GM18870 (cell line): ENCODE results near the gene SEH1L.
"Not testable (repeated sequence)": the region's sequence is repeated elsewhere in the genome, so short reads cannot be mapped to it uniquely, and the experiment has no call there.

Experiments
- ATAC-seq: cut with Tn5 transposase; IDR thresholded peaks from one replicate; pipeline ENCODE4 v1.9.1; 2021; ENCODE audit warnings: moderate library complexity; ENCODE audit not compliant: unreplicated experiment

The SEH1L gene

DNA sequence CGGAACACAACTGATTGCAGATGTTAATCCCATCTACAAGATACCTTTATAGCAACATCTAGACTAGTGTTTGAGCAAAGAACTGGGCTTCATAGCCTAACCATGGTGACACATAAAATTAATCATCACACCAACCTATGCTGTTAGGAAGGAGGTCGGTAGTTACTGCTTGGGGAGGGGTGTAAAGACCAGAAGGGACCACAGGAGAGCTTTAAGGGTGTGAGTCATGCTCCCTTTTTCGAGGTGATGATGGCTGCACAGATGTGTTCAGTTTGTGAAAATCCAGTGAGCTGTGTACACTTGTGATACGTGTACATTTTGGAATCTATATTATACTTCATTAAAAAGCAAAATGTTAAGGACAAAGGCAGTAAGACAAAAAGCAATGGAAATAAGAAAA lies 4.6 kb upstream of the SEH1L start:
- no peak for ATAC-seq

DNA sequence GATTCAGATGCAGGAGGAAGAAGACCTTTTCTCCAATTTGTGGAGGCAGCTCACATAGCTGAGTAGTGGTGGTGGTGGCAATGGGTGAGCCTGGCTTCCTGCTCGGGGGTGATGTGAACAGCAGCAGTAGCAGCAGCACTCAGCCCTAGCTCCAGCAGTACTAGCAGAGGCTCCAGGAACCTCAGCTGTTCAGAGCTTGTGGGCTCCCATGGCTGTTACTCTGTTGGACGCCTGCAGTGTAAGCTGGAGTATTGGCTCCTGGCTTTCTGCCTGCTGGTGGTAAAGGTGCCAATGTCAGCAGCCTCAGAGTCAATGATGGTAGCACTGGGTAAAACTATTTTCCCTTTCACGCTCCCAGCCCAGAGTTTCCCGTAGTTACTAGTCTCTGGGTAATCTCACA lies 3.1 kb upstream of the SEH1L start:
- ATAC-seq = no peak

DNA sequence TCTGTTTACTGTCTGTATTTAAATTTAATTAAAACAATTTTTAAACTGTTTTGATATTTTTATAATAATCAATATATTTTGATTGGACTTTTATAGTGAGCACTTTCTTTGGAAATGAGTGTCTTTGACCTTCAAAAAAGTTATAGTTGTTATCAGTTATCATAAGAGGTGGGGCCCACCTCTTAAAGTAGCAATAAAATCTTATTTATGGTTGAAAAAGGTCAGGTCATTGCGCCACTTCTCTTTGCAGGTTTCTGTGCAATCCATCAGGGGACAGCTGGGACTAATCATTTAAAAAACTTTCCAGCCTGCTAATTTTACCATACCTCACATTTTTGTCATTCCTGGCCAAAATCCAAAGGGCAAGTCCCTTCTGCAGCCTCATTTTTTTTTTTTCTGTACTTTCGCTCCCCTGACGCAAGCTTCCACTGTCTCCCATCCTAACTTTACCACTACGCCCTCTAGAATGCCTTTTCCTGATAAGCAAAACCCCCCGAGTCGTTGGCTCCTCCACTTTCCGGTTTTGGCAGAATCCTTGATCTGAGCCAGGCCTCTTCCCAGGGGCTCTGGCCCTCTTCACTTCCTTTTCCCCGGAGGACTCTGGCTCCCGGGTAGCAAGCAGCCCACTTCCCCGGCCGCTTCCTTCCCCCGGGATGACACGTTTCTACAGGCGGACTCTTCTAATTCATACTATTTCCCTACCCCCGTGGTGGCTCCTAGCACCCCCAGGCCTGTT lies 1.1 kb upstream of the SEH1L start:
- ATAC-seq = no peak

DNA sequence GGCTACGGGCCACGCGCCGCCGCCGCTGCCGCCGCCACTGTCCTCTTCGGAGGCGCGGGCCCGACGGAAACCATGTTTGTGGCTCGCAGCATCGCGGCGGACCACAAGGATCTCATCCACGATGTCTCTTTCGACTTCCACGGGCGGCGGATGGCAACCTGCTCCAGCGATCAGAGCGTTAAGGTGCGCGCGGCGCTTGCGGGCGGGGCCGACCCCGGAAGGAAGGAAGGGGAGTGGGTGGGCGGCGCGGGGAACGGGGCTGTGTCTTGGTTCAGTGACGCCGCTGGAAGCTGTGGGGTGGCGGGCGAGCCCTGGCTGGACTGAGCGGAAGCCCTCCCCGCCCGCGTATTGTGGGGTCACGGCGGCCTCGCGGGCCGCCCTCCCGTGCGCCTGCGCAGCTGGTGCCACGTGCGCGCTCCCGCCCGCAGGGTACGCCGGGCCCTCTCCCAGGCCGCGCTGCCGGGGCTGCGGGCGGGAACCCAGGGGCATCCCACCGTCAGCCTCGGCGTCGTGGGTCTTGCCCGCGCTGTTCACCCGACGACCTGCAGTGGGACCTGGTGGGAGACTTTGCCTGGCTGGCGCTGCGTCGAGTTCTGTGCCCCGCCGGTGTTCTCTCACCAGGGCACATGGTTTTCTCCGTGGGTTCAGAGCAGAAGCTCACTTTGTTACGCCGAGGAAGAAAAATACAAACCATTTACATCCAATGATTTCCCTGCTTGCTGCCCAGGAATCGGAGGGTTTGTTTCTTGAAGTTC lies 416 bp downstream of the SEH1L start:
- ATAC-seq = peak; percentile 65

DNA sequence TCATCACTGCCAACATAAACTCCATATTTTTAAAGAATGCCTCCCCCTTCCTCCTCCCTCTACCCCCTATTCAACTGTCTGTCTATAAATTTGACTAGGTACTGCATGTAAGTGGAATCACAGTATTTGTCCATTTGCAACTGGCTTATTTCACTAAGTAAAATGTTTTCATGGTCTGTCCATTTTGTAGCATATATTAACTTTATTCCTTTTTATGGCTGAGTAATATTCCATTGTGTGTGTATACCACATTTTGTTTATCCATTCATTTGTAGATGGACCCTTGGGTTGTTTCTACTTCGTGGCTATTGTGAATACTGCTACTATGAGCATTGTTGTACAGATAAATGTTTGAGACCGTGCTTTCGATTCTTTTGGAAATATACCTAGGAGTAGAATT lies 10.7 kb downstream of the SEH1L start:
- ATAC-seq = no peak

DNA sequence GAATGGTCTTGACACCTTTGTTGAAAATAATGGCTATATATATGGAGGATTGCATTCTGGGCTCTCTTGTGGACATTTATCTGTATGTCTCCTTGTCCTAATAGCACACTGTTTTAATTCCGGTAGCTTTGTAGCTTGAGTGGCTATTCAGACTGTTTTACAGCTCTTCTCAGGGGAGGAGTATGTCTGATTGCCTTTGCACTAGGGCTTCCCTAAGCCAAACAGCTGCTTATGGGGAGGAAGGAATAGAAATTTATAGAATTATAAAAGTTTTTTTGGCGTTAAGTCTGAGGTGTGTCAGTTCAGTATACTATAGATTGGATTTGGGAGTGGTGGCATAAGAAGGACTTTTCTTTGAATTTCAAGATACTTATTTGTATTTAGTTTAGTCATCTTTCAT lies 12.6 kb downstream of the SEH1L start:
- no peak for ATAC-seq

DNA sequence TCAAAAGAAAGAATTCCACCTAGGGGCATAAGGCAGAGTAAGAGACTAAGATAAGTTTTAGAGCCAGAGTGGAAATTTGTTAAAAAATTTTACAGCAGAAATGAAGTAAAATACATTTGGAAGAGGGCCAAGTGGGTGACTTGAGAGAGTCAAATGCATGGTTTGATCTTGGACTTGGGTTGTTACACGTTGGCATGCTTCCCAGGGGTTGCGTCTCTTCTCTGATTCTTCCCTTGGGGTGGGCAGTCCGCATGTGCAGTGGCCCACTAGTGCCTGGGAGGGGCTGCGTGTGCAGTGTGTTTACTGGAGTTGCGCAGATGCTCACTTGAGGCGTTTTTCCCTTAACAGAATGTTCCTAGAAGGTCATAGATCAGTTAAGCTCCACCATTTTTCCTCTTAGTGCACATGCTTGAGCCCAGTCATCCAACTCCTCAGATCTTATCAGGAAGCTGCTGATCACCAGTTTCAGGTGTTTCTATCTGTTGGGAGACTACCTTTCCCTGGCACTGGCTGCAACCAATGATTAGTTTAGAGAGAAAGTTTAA lies 13.1 kb downstream of the SEH1L start:
- ATAC-seq = no peak

DNA sequence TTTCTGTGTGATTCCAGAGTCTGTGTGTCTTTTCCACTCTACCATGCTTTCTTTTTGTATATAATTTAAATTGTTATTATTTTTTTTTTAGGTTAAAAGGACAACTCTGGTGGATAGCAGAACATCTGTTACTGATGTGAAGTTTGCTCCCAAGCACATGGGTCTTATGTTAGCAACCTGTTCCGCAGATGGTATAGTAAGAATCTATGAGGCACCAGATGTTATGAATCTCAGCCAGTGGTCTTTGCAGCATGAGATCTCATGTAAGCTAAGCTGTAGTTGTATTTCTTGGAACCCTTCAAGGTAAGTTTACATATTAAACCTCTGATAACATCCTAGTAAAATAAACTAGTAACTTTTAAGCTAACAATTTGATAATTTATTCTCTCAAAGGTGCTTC lies 15.3 kb downstream of the SEH1L start:
- ATAC-seq = no peak

DNA sequence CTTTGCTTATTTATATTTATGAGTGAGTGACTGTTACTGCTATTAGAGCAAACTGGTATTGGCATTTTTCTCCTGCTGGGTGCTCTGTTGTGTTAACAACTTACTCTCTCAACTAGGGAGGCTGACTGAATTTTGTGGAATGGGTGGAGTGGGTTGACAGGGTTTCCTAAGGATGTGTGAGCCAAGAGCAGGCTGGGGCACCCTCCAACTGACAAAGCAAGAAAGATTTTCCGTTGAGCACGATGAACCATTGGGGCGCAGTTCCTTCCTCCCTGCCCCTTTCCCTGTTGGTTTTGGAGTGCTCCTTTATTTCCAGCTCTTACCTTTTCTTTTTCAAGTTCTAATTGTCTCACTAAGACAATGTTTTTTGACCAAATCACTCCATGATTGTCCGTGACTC lies 20.3 kb downstream of the SEH1L start:
- no peak for ATAC-seq

DNA sequence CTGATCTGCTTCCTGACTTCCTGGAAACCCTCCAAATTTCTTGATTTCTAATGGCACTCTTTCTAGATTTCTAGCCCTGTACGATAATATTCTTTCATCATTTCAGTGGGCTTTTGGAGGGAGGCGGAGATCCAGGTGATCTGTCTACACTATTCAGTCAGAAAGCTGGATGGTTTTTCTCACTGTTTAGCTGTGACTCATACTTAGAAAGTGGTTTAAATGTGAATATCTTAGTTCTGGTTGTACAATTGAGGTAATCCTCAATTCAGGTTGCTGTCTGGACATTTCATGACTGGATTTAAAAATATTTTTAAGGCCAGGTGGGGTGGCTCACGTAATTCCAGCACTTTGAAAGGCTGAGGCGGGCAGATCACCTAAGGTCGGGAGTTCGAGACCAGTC lies 20.8 kb downstream of the SEH1L start:
- ATAC-seq = no peak

DNA sequence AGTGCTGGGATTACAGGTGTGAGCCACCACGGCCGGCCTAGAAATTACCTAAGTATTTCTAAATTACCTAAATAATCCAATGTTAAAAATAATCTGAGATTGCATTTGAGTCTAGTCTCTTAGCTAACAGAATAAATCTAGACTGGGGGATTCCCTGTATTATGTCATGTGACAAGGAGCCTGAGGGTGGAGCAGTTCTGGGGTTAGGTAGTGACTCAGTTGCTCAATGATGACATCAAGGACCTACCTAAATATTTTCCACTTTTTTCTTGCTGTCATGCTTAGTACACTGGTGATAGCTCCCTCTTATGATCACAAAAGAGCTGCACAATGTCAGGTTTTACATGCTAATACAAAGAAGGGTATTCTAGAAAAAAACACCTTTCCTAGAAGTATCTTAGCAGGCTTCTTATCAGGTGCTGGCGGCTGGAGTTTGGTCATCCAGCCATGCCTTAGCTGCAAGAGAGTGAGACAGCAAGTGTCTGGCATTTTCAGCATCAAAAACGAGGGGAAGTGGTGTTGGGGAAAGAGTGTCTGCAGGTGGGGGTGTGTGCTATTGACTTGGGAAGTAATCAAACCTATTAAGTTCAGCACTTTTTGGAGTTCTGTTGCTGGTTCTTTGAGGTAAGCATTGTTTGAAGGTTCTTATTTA lies 25.9 kb downstream of the SEH1L start:
- ATAC-seq = no peak

DNA sequence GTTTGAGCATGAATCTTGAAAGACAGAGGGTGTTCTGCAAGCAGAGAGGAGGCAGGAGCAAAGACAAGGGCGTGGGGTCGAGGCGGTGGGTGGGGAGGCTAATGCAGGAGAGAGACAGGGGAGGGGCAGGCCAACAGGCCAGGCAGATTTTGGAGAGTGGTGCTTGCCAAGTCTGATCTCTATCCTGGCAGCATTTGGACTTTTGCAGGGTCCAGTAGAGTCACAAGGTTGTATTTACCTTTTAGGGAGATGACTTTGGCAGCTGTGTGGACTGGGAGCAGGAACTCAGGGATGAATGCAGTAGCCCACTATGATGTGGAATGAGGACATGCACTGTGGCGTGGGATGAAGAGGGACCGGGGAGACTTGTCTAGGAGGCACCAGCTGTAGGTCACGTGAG lies 27.7 kb downstream of the SEH1L start:
- ATAC-seq = no peak

DNA sequence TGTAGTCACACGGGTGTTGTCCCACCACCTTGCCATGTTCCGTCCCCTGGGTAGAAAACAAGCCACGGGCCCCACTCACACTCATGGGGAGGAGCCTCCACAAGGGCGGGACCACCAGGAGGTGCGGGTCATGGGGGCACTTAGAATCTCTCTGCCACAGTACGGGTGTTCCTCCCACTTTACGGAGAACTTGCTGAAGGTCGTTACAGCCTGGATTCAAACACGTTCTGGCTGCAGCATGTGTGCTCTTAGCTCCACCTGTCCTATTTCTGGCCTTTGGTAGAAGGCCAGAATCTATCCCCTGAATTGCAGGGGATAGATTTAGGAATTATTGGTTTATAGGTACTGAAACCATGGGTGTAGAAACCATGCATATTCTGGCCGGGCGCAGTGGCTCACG lies 28.5 kb downstream of the SEH1L start:
- ATAC-seq = no peak

DNA sequence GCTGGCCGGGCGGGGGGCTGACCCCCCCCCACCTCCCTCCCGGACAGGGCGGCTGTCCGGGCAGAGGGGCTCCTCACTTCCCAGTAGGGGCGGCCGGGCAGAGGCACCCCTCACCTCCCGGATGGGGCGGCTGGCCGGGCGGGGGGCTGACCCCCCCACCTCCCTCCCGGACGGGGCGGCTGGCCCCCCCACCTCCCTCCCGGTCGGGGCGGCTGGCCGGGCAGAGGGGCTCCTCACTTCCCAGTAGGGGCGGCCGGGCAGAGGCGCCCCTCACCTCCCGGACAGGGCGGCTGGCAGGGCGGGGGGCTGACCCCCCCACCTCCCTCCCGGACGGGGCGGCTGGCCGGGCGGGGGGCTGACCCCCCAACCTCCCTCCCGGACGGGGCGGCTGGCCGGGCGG lies 32.3 kb downstream of the SEH1L start:
- not testable (repeated sequence) for ATAC-seq

DNA sequence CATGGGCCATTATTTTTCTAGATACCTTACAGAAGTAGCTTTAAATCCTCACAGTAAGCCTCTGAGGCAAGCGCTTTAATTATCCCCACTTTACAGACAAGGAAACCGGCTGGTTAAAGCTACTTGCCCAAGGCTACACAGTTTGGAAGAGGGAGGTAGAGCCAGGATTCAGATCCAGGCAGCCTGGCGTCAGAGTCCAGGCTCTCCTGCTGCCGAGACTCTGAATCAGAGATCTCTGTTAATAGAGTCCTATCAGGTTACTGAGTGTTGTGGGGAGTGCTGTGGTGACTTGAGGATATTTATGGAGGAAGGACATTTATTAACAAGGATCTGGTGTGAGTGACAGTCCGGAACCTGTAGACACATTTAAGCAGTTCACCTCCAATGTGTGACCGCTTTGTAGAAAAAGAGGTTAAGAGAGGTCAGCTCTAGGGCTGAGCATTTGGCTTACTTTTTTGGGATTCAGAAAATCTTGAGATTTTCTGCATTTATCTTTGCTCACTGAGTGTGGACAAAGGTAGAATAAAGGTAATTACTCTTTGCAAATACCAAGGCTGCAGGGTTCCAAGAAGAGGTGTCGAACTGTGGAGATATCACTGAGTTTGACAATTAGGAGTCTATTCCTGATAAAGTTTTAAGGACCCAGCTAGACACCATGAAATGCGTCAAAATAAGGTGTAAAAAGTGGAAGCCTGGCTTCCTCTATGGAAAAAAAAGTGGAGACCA lies 41.7 kb downstream of the SEH1L start:
- ATAC-seq = no peak

DNA sequence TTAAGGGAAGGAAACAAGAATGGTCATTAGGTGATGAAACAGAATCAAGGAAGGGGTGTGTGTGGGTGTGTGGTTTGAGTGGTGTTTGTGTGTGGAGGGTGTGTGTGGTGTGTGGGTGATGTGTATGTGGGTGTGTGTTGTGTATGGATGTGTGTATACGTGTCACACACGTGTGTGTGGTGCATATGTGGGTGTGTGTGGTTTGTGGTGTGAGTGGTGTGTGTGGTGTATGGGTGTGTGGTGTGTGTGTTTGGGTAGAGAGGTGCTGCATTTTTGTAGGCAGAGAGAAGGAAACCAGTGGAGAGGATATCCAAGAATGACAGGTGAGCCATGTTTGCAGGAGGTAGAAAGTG lies 42.3 kb downstream of the SEH1L start:
- no peak for ATAC-seq

DNA sequence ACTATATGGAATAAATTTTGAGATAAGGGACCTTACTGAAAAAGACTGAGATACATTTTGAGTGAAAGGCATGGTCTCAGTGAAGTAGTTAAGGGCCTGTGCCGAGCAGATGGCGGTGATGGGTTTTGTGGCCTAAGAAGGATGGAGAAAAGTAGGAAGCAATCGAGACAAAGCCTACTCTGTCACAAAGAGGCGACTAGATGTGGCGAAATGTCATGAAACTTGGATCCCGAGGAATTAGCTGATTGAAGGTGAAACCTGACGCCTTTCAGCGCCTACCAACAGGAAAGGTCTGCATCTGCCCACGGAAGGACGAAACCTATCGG lies 42.8 kb downstream of the SEH1L start:
- ATAC-seq = no peak

DNA sequence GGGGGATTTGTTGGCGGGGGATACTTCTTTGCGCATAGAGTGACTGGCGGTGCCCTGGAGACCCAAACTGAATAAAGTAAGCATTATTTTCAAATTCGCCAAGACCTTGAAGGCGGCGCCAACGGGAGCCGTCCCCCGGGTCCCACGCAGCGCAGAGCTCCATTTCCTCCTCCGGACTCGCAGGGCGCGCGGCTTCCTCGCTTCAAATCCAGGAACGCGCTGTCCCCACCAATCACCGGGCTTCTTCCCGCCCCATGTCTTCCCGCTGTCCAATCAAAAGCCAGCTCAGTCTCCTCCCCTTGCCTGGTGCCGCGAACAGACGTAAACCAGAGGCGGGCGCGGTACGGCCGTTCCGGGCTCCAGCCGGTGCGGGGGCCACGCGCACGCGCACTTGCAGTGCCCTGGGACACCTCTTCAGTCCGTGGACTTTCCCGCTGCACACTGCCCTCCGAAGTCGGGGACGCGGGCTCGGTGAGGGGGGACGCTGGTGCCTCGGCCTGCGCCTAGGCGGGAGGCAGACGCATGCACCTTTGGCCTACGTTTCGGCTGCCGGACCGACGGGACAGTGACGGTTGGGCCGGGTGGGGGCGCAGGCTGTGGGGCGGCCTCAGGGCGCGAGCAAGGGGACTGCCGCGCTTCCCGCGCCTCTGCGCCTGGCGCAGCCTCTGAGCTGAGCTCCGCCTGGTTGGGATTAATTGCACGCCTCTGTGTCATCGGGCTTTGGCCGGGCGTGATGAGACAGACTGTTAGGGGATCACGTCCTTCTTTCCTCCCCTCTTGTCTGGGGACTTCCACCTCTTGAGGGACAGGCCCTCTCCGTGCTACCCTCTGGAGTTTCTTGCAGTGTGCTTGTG lies 43.4 kb downstream of the SEH1L start, which contains the start of gene CEP192:
Gene CEP192 (plus strand): TSS at position 396 of the 854 bp plus-strand sequence. CDS start 8,063 bp downstream, outside the sequence.
- peak; percentile 77 for ATAC-seq

DNA sequence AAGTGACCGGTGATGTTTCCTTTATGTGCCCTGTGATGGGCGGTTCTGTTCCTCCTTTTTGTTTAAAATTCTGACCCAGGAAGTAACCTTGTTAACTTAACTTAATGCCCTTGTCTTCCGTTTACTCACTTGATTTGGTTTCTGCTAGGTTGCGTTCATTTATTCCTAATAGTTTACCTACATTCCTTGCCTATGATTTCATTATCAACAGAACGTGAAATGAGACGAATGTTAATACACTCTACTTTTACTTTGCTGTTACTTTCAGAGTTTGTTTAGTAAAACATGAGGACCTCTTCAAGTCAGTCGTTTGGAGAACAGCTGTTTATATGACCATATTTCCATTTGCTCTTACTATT lies 44.0 kb downstream of the SEH1L start:
- no peak for ATAC-seq

DNA sequence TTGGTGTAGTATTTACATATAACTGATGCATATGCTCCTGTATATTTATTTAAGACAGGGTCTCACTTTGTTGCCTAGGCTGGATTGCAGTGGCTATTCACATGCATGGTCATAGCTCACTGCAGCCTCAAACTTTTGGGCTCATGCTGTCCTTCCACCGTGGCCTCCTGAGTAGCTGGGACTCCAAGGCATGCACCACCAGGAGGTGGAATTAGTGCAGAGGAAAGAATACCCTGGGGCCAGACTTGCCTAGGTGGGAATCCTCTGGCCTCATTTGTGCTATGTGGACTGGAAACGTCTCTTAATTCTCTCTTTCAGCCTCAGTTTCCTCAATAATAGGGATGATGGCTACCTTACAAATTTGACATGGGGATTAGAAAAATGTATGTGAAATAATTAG lies 45.6 kb downstream of the SEH1L start:
- no peak for ATAC-seq
